ENCODE measurements around the gene DMBT1.
"Not testable (repeated sequence)": the region's sequence is repeated elsewhere in the genome, so short reads cannot be mapped to it uniquely, and the experiment has no call there.

Gene DMBT1

DNA sequence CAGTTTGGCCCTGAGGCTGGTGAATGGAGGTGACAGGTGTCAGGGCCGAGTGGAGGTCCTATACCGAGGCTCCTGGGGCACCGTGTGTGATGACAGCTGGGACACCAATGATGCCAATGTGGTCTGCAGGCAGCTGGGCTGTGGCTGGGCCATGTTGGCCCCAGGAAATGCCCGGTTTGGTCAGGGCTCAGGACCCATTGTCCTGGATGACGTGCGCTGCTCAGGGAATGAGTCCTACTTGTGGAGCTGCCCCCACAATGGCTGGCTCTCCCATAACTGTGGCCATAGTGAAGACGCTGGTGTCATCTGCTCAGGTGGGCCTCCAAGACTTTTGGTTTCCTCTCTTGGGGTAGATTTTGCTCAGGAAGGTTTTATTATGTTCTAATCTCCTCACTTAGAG is 25.5 kb downstream of the DMBT1 start:
- DNase-seq (ENCODE audit: low read depth): not testable (repeated sequence)

DNA sequence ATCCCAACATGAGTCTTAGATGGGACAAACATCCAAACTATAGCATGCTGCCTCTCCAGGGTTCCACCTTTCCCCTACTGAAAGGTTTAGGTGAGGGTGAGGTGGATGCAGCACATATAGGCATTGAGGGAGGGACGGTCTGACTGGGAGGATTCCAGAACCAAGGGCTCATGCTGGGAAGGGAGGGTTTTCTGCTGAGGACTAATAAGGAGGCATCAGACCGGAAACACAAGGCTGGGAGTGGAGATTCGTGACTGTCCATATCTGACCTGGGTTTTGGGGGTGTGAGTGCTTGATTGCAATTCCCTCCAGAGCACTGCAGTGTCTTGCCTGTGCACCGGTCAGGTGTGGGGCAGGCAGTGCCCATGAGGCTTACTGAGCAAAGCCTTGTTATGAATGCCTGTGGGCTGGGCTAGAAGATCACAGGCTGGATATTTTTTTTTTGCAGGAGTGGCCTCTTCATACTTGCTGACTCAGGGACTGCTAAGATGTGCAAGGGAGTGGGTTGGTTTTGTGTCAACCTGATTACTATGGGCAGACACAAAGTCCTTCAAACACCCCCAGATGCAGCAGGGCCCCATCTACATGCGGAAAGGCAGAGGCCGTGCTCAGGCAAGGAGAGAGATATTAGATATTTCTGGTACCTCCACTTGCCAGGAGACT is 26.7 kb downstream of the DMBT1 start:
- no peak for DNase-seq (ENCODE audit: low read depth)

DNA sequence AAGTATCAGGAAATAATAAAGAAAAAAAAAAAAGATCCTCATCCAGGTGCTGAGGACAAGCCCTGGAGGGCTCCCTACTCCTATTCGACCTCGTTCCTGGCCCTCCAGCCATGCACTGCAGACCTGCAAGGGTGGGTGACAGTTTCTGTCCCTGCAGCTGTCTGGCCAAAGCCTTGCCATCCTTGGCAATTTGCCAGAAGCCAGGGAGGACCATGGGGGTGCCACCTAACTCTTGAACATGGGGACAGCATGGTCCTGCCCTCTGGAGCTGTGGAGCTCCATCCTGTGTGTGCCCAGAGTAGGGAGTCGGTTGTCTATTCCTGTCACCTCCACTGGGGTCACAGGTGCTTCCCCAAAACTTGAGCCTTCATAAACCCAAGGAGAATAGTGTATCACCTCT is 27.8 kb downstream of the DMBT1 start:
- DNase-seq (ENCODE audit: low read depth): no peak

DNA sequence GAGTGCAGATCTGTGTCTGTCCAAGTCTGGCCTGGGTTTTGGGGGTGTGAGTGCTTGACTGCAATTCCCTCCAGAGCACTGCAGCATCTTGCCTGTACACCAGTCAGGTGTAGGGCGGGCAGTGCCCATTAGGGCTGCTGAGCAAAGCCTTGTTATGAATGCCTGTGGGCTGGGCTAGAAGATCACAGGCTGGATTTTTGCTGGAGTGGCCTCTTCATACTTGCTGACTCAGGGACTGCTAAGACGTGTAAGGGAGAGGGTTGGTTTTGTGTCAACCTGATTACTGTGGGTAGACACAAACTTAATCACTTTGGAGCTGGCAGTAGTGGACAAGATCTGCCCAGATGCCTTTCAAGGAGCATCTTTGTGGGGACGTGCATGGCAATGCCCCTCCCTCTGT is 29.6 kb downstream of the DMBT1 start:
- no peak for DNase-seq (ENCODE audit: low read depth)

DNA sequence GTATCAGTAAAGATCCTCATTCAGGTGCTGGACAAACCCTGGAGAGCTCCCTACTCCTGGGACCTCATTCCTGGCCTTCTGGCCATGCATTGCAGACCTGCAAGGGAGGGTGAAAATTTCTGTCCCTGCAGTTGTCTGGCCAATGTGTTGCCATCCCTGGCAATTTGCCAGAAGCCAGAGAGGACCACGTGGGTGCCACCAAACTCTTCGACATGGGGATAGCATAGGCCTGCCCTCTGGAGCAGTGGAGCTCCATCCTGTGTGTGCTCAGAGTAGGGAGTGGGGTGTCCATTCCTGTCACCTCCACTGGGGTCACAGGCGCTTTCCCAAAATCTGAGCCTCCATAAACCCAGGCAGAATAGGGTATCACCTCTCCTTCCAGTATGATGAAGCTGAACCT is 31.2 kb downstream of the DMBT1 start:
- no peak for DNase-seq (ENCODE audit: low read depth)

DNA sequence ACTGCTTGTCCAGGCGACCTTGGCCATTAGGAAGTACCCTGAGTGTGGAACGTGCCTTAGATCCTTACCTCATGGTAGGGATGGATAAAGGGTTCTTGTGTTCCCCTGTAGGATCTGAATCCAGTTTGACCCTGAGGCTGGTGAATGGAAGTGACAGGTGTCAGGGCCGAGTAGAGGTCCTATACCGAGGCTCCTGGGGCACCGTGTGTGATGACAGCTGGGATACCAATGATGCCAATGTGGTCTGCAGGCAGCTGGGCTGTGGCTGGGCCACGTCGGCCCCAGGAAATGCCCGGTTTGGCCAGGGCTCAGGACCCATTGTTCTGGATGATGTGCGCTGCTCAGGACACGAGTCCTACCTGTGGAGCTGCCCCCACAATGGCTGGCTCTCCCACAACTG is 31.6 kb downstream of the DMBT1 start:
- DNase-seq (ENCODE audit: low read depth): no peak

DNA sequence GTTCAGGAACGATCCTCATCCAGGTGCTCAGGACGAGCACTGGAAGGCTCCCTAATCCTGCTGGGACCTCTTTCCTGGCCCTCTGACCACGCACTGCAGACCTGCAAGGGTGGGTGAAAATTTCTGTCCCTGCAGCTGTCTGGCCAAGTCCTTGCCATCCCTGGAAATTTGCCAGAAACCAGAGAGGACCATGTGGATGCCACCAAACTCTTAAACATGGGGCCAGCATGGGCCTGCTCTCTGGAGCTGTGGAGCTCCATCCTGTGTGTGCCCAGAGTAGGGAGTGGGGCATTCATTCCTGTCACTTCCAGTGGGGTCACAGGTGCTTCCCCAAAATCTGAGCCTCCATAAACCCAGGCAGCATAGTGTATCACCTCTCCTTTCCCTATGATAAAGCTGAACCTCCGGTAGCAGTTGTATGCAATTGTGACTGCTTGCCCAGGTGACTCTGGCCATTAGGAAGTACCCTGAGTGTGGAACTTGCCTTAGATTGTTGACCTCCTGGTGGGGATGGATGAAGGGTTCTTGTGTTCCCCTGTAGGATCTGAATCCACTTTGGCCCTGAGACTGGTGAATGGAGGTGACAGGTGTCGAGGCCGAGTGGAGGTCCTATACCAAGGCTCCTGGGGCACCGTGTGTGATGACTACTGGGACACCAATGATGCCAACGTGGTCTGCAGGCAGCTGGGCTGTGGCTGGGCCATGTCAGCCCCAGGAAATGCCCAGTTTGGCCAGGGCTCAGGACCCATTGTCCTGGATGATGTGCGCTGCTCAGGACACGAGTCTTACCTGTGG is 57.1 kb downstream of the DMBT1 start:
- no peak for DNase-seq (ENCODE audit: low read depth)

DNA sequence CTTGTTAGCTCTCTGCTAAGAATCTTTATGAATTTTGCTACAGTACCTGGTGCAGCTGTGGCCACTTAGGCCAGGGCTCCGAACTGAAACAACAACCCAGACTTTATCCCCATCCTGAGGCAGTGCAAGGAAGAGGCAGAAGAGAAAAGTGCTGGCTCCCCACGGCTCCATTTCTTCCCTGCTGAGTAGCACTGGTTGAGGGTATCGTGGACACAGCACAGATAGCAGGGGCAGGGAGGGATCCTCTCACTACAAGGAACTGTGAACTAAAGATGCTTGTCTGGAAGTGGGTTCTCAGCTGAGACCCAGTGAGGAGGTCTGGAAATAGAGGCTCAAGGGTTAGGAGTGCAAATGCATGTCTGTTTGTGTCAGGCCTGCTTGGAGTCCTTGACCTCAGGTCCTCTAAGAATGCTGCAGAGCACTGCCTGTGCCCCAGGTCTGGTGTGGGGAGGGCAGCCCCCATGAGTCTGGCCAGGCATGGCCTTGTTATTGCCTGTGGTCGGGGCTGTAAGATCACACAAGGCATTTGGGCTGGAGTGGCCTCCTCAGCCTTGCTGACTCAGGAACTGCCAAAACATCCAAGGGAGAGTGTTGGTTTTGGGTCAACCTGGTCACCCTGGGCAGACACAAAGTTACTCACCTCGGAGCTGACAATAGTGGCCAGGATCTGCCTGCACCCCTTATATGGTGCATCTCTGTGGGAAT is 58.1 kb downstream of the DMBT1 start:
- no peak for DNase-seq (ENCODE audit: low read depth)

DNA sequence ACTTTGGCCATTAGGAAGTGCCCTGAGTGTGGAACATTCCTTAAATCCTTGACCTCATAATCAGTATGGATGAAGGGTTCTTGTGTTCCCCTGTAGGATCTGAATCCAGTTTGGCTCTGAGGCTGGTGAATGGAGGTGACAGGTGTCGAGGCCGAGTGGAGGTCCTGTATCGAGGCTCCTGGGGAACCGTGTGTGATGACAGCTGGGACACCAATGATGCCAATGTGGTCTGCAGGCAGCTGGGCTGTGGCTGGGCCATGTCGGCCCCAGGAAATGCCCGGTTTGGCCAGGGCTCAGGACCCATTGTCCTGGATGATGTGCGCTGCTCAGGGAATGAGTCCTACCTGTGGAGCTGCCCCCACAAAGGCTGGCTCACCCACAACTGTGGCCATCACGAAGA is 60.4 kb downstream of the DMBT1 start:
- not testable (repeated sequence) for DNase-seq (ENCODE audit: low read depth)

DNA sequence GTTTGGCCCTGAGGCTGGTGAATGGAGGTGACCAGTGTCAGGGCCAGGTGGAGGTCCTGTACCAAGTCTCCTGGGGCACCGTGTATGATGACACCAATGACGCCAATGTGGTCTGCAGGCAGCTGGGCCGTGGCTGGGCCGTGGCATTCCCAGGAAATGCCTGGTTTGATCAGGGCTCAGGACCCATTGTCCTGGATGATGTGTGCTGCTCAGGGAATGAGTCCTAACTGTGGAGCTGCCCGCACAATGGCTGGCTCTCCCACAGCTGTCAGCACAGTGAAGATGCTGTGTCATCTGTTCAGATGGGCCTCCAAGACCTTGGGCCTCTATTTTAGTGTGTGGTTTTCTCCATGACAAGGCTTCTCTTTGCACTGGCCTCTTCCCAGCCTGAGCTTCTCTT is 64.0 kb downstream of the DMBT1 start:
- no peak for DNase-seq (ENCODE audit: low read depth)

DNA sequence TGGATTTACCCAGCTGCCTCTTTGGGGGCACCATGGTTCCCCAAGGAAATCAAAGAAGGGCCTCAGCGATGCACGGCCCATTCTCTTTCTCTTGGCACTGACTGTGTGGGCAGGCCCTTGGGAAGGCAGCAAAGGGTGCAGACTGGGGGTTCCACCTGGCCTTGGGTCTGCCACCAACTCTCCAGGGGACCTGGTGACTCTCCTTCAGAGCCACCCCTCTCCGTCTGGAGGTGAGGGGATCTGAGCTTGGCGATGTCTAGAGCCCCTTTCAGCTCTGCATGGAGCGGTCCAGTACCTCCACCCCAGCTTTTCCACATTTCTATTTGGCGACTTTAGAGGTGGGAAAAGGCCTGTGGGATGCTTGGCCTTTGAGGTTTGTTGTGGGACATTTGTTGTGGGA is 70.0 kb downstream of the DMBT1 start:
- no peak for DNase-seq (ENCODE audit: low read depth)

DNA sequence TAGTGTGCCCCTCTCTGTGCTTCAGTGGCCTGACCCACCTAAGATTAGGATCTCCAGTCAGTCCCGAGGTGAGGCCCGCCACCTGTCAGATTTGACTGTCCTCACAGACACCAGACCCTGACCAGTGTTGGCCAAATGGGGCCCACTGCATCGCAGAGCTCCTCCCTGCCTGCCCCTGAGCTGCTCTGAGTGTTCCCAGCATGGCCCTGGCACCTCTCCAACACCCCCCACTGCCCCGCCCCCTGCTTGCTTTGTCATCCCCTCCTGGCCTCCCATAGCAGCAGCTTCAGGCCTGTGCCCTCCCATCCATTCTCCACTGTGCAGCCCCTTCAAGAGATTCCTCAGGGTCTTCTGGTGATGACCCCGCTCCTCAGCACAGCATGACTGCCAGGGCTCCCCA is 71.5 kb downstream of the DMBT1 start:
- no peak for DNase-seq (ENCODE audit: low read depth)

DNA sequence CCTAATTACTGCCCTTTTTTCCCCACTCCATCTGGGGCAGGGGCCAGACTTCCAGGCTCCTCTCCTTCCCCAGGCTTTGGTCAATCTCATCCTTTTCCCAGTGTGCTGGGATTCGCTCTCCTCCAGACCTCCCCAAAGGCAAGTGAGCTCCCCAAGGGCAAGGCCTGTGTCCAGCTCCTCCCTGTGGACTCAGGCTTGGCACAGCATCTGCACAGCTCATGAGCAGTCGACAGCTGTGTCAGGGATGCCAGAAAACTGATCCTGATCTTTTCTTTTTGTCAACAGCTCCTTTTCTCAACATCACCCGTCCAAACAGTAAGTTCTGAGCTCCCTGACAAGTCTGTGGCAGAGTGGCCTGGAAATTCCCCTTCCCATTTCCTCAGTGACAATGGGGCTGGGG is 72.0 kb downstream of the DMBT1 start:
- DNase-seq (ENCODE audit: low read depth): no peak

DNA sequence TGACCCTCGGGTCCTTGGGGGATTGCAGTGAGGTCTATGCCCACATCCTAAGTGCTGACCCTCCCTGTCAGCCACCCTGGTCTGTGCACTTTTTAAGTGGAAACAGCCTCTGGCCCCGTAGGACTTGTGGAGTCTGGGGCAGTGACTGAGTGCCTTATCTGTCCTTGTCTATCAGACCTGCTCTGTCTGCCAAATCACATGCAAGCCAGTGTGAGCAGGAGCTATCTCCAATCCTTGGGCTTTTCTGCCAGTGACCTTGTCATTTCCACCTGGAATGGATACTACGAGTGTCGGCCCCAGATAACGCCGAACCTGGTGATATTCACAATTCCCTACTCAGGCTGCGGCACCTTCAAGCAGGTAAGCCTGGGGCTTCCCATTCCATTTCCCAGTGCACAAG is 76.4 kb downstream of the DMBT1 start:
- DNase-seq (ENCODE audit: low read depth): no peak

DNA sequence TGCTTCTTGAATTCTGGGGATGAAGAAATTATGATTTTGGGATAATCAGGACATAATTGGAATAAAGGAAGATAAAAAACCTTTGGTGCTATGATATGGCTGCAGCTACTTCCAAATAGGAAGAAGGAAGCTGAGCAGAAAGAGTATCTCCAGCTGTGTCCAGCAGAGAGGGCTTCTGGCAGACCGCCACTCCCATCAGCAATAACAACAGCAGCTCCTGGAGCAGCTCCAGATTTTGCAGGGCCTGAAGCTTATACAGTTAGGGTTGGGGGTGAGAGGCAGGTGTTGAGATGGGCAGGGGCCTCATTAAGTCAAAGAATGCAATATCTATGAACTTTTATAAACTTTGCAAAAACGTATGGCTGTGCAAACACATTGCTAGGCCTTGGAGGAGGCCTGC is 76.8 kb downstream of the DMBT1 start:
- DNase-seq (ENCODE audit: low read depth): no peak

DNA sequence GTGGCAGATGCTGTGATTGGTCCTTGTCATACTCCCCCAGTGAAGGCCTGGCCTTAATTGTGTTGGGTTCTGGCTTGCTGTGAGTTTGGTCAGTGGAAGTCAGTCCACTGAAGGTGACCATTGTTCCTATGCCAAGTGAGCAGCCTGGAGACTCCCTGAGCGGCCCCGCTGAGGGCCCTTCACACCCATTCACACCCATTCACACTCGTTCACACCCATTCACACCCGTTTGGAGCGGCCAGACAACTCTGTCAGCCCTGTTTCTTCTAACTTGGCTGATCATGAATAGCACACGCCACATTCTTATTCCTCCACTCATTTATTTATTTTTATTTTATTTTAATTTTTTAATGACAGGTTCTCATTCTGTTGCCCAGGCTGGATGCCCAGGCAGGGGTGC is 77.6 kb downstream of the DMBT1 start:
- no peak for DNase-seq (ENCODE audit: low read depth)

DNA sequence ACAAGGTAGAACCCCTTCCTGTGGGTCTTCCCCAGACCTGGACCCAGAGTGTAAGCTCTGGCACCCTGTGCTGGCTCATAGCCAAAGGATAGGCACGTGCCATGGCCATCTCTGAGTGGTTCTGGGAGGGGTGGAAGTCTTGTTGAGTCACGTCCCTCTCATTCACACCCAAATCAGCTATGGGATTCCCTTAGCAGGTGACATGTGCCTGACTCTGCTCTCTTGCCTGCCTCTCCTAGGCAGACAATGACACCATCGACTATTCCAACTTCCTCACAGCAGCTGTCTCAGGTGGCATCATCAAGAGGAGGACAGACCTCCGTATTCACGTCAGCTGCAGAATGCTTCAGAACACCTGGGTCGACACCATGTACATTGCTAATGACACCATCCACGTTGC is 79.2 kb downstream of the DMBT1 start:
- no peak for DNase-seq (ENCODE audit: low read depth)

DNA sequence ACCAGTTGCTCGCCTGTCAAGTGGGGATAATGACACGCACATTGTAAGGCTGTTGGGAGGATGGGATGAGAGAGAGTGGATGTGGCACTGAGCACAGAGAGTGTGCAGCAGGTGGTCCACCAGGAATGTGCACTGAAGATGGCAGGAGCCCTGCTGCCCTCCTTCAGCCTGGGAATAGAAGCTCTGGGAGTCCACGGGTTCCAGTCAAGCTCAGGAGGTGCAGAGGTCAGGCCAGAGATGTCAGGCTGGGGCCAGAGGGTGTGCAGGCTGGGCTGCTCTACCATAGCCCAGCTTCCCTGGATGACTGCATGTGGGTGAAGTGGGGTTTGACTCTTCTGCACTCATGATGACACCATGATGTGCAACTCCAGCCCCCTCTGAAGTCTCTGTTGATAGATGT is 80.4 kb downstream of the DMBT1 start:
- no peak for DNase-seq (ENCODE audit: low read depth)

DNA sequence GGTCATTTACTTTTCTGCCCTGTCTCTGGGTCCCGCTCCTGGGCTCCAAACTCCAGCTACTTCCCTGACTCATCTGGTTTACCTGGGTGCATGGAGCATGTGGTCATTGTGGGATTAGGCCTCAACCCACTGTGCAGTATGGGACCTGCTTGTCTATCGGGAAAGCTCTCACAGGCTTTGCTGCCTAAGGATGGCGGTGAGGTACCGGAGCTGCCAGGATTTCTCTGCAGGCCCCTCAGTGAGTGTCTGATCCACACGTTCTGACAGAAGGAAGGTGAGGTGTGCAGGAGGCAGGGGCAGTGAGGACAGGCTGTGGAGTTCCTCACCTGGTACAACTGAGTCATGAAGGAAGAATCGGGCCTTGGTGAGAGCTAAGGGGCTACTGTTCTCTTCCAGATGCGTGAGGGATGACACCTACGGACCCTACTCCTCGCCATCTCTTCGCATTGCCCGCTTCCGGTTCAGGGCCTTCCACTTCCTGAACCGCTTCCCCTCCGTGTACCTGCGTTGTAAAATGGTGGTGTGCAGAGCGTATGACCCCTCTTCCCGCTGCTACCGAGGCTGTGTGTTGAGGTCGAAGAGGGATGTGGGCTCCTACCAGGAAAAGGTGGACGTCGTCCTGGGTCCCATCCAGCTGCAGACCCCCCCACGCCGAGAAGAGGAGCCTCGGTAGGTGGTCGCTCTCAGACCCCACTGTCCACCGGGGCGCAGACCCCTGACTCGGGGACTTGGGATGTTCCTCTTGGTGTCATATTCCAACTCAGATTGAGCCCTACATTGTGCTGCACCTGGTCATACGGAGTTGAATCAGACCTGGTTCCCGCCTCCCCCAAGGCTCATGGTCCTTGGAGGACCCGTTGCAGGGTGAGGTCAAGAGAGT is 82.4 kb downstream of the DMBT1 start:
- DNase-seq (ENCODE audit: low read depth): no peak

DNA sequence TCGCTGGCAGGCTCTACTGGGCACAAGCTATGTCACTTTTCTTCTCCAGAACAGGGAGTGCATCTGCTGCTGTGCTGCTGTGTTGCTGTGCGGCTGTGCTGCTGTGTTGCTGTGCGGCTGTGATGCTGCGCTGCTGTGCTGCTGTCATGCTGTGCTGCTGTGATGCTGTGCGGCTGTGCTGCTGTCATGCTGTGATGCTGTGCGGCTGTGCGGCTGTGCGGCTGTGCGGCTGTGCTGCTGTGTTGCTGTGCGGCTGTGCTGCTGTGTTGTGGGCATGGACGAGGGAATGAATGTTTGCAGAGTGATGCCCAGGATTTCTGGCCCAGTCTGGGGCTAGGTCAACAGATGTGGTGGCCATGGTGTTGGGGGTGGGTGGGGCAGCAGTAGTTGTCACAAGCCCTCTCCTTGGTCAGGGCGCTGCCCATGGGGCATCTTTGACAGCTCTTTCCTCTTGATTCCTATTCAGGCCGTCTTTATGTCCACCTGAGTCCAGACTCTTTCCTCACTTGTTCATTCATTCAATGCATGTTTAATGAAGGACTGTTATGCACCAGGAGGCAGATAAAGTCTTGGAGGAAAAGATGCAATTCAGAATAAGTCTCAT is 83.5 kb downstream of the DMBT1 start:
- no peak for DNase-seq (ENCODE audit: low read depth)

DNA sequence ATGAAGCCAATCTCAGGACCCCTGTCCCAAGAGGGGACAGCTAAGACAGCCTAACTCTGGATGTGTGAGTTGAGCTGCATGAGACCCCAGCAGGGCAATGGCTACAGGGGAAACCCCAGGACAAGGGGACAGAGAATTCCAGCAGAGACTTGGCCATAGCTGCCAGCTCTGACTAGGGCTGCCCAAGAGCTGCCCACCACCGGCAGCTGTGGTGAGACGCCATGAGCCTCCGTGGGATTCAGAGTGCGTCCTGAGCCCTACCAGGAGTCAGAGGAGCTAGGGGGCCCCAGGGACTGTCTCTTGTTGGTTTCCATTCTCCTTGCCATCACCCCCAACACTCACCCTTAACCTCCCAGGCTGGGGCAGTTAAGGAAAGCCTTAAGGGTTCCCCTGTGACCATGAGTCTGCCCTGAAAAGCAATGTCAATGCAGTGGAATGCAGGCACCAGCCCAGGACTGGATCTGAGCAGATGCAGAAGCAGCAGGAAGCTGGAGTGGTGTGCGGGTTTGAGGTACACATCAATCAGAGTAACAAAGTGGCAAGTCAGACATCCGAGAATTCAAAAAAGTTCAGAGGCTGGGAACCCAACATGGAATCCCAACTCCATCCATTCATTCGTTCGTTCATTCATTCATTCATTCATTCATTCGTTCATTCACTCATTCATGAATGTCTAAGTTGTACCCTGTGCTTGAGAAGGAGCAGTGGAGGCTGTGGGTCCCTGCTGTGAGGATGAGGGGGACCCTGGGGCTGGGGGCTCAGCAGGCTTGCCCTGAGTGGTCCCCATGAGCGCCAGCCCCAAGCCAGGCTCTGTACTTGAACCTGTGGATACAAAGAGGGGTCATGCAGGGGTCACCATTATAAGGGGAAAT is 86.2 kb downstream of the DMBT1 start:
- DNase-seq (ENCODE audit: low read depth): no peak
